DMS114 treated with DMSO at 0.1 percent for 48 hours (cell line): ENCODE data around the gene C19orf25.

ENCODE experiments used
- DNase-seq: peaks from one replicate; lab custom pipeline; 2025; ENCODE audit not compliant: unreplicated experiment; lab: John Stamatoyannopoulos, UW

C19orf25 gene

DNA sequence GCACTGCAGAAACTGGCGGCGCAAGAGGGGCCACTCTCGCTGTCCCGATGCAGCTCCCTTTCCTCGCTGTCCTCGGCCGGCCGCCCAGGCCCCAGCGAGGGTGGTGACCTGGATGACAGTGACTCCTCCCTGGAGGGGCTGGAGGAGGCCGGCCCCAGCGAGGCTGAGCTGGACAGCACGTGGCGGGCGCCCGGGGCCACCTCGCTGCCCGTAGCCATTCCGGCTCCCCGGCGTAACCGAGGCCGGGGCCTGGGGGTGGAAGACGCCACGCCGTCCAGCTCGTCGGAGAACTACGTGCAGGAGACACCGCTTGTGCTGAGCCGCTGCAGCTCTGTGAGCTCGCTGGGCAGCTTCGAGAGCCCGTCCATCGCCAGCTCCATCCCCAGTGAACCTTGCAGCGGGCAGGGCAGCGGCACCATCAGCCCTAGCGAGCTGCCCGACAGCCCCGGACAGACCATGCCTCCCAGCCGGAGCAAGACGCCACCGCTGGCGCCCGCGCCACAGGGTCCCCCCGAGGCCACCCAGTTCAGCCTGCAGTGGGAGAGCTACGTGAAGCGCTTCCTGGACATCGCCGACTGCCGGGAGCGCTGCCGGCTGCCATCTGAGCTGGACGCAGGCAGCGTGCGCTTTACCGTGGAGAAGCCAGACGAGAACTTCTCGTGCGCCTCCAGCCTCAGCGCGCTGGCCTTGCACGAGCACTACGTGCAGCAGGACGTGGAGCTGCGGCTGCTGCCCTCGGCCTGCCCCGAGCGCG lies 12.4 kb downstream of the C19orf25 start:
- DNase-seq: no peak

DNA sequence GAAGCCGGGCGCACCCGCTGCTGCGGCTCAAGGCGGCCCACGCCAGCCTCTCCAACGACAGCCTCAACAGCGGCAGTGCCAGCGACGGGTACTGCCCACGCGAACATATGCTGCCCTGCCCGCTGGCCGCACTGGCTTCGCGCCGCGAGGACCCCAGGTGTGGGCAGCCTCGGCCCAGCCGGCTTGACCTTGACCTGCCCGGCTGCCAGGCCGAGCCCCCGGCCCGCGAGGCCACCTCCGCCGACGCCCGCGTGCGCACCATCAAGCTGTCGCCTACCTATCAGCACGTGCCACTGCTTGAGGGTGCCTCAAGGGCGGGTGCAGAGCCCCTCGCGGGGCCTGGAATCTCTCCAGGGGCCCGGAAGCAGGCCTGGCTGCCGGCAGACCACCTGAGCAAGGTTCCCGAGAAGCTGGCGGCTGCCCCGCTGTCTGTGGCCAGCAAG lies 13.0 kb downstream of the C19orf25 start:
- no peak for DNase-seq

DNA sequence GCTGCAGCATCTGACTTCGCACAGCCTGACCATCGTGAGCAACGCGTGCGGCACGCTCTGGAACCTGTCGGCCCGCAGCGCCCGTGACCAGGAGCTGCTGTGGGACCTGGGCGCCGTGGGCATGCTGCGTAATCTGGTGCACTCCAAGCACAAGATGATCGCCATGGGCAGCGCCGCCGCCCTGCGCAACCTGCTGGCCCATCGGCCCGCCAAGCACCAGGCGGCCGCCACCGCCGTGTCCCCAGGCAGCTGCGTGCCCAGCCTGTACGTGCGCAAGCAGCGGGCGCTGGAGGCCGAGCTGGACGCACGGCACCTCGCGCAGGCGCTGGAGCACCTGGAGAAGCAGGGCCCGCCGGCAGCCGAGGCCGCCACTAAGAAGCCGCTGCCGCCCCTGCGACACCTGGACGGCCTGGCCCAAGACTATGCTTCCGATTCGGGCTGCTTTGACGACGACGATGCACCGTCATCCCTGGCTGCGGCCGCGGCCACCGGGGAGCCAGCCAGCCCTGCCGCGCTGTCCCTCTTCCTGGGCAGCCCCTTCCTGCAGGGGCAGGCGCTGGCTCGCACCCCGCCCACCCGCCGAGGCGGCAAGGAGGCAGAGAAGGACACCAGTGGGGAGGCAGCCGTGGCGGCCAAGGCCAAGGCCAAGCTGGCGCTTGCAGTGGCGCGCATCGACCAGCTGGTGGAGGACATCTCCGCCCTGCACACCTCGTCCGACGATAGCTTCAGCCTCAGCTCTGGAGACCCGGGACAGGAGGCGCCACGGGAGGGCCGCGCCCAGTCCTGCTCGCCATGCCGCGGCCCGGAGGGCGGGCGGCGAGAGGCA lies 13.6 kb downstream of the C19orf25 start:
- DNase-seq: no peak

DNA sequence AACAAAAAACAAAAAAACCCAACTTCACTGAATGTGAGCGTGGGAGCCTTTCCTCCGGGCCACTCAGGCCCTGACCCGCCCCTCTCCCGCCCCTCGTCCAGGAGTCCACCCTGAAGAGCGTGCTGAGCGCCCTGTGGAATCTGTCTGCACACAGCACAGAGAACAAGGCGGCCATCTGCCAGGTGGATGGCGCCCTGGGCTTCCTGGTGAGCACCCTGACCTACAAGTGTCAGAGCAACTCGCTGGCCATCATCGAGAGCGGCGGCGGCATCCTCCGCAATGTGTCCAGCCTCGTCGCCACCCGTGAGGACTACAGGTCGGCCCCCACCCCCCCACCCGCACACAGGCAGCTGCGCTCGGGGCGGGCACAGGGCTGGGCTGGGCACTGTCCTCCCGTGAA lies 17.2 kb downstream of the C19orf25 start:
- no peak for DNase-seq

DNA sequence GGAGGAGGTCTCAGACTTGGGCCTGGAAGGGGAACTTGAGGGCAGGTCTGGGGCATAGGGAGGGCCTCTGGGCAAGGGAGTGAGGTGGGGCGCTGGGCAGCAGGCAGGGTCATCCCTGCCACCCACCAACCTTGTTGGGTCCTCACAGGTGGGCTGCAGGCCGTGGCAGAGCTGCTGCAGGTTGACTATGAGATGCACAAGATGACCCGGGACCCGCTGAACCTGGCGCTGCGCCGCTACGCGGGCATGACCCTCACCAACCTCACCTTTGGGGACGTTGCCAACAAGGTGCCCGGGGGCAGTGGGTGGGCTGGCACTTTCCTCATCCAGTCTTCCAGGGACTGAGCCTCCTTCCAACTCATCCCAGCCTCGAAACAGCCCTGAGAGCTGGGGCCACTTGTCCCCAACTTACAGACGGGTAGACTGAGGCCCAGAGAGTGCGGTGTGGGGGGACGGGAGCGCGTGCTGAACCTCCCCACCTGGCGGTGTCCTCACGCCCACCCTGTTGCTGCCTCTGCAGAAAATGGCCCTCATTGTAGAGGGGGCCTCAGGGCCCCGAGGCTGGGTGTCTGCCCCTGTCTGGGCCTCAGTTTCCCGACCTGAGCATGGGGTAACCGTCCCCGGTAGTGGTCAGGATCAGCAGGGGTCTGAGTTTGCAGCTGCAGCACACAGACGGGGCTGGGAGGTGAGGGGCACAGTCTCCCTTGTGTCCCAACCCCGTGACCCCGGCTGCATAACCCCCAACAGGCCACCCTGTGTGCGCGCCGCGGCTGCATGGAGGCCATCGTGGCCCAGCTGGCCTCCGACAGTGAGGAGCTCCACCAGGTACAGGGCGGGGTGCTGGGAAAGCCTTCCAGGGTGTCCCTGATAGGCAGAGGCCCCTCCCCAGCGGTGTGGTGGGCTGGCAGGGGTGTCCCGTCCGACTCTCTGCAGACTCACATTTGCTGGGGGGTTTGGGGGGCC lies 18.7 kb downstream of the C19orf25 start:
- no peak for DNase-seq

DNA sequence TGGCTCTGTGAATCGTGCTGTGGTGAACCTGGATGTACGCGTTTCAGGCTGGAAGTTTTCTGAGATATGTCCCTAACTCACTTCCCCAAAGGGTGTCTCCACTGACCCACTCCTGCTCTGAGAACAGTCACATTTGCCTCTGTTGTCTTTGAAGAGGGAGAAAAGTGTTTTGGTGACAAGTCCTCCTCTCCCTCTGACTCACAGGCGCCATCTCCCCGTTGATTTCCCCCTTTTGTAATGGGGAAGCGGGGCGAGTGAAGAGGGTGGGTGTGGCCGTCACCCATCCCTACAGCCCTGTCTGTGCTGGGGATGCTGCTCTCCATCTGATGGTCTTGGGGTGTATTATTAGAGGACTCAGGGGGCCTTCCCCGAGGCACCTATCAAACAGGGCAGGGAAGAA lies 19.5 kb downstream of the C19orf25 start:
- DNase-seq: no peak

DNA sequence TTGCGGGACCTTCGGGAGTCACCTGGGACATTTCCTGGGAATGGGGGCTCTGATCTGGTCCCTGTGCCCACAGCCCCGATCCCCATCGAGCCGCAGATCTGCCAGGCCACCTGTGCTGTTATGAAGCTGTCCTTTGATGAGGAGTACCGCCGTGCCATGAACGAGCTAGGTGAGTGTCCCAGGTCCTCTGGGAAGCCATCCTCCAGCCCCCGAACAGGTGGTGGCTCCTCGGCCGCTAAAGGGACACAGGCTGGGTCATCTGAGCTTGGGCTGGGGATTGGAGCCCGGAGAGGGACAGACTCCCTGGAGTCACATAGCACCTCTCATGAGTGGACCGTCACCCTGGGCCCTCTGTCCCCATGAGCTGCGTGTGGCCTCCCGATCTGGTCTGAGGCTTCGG lies 21.1 kb downstream of the C19orf25 start:
- no peak for DNase-seq

DNA sequence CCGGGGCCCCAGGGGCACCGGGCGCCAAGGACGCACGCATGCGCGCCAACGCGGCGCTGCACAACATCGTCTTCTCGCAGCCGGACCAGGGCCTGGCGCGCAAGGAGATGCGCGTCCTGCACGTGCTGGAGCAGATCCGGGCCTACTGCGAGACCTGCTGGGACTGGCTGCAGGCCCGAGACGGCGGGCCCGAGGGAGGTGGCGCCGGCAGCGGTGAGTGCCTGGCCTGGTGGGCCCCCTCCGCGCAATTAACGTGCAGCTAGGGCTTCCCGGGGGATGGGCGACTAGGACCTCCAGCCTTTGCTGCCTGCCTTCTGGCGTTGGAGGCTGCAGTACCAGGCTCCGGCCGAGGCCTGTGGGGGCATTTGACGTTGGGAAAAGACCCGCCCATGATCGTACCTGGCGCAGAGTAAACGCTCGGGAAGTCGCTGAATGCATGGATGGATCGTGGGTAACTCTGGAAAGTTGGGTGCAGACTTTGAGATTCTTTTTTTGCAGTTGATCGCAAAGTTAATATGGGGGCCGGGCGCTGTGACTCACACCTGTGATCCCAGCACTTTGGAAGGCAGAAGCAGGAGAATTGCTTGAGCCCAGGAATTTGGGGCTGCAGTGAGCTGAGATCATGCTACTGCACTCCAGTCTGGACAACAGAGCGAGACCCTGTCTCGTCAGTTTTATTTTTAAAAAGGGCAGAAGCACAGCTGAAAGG lies 21.8 kb downstream of the C19orf25 start:
- DNase-seq: no peak

DNA sequence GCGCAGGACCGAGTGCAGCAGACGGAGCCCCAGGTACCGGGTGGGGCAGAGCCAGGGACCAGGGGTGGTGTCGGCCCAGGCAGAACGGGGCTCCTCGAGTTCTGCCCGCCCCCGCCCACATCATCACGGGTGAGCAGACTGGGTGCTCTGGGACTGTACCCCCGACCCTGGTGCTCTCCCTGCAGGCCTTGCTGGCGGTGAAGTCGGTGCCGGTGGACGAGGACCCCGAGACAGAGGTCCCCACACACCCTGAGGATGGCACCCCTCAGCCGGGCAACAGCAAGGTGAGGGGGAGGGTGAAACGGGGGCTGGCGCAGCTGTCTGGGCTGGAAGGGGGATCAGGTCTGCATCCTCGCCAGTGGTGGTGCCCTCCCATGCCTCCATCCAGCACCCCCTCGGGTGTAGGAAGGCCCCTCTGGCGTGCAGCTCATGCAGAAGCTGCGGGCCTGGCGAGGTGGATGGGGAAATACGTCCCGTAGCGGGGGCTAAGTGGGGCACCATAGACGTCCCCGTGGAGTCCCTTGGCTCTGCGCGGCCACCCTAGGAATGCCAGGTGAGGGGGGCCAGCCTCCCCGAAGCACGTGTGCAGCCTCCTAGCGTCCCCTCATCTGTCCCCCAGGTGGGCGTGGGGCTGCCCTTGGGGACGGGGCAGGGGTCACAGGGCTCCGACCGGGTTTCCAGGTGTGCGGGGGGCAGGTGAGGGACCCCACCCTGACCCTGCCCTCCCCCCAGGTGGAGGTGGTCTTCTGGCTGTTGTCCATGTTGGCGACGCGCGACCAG lies 22.7 kb downstream of the C19orf25 start:
- no peak for DNase-seq

DNA sequence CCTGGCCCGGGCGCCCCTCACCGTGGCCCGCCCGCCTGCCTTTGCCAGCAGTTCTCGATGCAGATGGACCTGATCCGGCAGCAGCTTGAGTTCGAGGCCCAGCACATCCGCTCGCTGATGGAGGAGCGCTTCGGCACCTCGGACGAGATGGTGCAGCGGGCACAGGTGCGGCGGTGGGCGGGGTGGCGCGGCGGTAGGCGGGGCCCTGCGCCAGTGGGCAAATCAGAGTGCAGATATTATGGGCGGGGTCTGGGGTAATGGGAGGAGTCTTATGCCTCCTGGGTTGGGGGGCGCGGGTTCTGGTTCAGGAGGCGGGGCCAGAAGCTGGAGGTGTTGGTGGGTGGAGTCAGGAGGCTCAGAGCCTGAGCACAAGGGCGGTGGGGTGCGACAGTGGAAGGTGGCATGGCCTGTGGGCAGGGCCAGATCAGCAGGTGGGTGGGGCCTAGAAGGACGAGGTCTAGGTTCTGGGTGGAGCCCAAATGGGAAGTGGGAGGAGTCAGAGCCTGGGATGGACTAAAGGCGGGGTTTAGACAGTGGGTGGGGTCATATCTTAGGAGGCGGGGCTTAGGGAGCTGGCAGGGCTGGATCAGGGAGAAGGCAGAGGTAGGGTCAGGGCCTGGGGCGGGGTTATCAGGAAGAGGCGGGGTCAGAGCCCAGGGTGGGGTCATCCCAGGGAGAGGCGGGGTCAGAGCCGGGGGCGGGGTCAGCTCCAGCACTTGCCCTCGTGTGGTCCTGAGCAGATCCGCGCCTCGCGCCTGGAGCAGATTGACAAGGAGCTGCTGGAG lies 23.5 kb downstream of the C19orf25 start:
- DNase-seq: no peak

DNA sequence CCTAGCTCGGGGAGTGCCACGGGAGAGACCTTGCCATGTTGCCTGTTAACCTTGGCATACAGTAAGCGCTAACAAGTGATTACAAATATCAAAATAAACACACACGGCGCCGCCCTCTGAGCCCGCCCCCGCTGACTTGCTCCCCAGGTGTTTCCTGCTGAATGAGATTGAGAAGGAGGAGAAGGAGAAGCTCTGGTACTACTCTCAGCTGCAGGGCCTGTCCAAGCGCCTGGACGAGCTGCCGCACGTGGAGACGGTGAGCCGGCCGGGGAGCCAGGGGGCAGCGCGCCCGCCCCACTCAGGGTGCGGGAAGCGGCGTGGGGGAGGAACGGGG lies 24.0 kb downstream of the C19orf25 start:
- DNase-seq: no peak

DNA sequence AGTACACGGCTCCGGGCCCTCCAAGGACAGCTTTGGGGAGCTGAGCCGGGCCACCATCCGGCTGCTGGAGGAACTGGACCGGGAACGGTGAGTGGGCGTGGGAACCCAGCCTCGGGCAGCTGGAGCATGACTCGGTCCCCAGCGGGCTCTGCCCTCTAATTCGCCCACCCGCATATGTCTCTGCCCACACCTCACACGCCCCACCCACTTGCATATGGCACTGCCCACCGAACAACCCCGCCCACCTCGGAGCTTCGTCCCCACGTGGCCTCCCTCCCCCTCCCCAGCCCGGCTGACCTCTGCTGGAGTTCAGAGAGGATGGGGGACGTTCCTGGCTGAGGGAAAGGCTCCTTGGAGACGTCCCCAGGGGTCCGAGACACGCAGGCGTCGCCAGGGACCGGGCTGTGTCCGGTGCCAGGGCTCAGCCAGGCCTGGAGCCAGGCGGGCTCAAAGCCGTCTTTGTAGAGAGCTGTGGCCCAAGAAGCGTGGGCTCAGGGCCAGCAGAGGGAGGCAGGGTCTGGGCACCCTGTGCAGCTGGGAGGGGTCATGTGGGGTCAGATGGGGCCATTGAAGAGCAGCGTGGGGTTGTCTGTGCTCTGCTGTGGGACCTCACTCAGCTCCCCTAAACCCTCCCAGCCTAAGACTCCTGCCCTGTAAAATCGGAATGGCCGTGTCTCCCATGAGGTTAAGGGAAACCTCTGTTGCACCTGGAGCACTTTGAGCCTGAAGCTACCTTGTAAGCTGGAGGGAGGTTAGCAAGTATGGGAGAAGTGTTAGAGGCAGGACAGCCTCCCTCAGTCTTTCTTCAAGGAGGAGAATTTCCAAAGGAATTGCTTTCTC lies 25.3 kb downstream of the C19orf25 start:
- no peak for DNase-seq

DNA sequence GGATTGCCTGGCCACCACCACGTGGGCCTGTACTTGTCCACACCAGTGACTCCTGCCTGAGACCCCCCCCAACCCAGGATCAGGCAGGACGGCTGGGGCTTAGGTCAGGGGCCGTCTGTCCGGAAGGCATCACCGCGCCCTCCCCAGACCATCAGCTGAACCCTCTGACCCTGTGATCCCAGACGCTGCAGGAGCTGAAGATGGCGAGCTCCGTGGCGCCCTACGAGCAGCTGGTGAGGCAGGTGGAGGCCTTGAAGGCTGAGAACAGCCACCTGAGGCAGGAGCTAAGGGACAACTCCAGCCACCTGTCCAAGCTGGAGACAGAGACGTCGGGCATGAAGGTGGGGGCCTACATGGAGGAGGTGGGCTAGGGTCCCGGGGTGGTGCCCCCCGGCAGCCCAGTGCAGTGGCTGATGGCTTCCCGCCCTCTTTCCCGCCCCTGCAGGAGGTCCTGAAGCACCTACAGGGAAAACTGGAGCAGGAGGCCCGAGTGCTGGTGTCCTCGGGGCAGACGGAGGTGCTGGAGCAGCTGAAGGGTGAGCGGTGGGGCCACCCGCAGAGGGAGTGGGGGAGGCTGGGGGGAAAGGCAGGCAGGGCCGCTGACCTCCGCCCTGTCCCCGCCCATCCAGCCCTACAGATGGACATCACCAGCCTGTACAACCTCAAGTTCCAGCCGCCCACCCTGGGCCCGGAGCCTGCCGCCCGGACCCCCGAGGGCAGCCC lies 26.1 kb downstream of the C19orf25 start:
- no peak for DNase-seq

DNA sequence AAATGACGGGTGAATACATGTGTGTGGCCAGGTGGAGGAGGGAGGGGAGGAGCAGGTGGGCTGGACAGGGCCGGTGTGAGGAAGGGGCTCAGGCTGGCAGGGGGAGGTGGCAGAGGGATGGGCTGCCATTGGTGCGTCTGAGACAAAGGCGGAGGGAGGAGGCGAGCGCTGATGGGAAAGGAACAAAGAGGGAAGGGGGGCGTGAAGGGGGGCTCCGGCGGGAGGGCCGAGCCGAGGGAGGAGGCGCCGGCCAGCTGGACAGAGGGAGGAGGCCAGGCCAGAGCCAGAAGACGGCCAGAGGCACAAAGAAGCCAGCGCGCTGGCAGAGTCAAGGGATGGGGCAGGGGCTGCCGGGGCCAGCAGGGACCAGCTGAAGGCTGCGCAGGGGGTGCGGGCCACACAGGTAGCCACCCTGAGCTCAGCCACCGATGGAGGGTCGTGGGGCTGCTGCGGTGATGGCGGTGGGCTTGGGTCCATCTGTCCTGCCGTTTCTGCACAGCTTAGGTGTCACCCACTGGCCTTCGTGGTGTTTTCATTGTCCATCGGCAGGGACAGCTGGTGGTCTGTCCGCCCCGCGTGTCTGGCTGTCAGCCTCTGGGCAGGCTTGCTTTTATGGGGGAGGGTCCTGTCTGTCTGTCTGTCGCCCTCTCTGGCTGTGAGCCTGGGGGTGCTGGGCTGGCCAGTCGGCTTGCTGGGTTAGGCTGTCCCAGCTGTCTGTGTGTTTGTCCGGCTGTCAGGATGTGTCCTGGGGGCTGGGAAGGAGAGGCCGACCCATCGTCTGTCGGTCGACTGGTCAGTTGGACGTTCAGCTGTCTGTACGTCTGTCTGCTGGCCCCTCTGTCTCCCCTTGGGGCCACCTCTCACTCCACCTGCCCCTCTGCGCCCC lies 26.9 kb downstream of the C19orf25 start:
- DNase-seq: no peak

DNA sequence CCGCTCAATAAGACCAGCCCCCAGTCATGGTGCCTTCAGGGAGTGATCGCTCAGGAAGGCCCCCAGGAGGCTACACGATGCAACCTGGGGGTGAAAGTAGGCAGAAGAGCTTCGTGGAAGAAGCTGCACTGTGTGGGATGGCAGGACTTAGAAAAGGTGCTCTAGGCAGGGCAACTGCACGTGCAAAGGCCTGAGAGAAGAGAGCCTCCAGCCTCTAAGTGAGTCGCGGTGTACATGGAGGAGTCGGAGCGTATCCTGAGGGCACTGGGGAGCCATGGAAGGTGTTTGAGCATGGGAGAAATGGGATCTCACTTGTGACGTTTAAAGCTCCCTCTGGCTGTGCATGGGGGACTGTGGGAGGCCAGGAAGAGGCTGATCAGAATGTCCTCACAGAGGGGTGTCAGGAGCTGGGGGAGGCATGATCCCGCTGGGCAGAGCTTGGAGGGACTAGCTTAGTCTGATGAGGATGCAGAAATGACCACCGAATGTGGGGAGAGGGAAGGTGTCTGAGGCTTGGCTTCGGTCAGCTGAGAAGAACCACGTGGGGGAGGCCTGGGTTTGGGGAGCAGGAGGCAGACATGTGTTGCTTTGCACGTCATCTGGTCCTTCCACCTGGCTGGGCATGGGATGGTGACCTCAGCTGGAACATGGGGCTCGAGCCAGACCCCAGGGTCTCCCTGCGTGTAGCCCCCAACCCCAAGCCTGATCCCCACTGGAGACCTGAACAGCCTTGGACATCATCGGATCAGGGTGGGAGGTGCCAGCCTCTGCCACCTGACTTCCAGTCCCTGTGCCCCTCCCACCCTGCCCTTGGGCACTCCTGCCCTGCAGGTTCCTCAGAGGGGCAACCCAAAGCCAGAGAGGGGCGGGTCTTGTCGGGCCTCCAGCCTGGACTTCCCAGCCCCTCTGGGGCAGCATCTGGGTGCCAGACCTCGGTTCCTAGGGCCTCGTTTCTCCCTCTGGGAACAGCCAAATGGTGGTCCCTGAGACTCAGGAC lies 28.0 kb downstream of the C19orf25 start:
- no peak for DNase-seq
